Endothelial cell of umbilical vein (primary cell): Measurements from ENCODE around the gene FAM204A. TPM values are rescaled to one million over a fixed set of nuclear protein-coding genes. Genes with fewer than 3 reads are reported as not detected.

Experiments
- BruUV-seq: library from RNA; stranded (reverse); fragments of 400-500 nt; replicated peaks from 2 replicates; lab custom pipeline; 2021; lab: Mats Ljungman, UMichigan
- CTCF ChIA-PET: fragments of 300-600, 350-600 bp; sonication (Branson Sonifier 250); formaldehyde crosslinking; loops from one replicate; lab custom pipeline; 2021; ENCODE audit warnings: antibody characterized with exemption, inconsistent platforms; lab: Charles Lee
- POLR2A ChIA-PET: fragments of 300-600, 350-600 bp; sonication (Branson Sonifier 250); formaldehyde crosslinking; loops from one replicate; lab custom pipeline; 2021; ENCODE audit warnings: antibody characterized with exemption, inconsistent platforms; lab: Charles Lee
- DNase-seq: peaks from one replicate; pipeline ENCODE4 v3.0.0-alpha.2; 2011; ENCODE audit warnings: low read depth, low spot score
- FAIRE-seq: peaks from 2 replicates; lab custom pipeline; 2011; peaks lifted over from hg19 to GRCh38; lab: Jason Lieb, UNC
- H2AFZ ChIP-seq: 2 replicates; pipeline ENCODE4 v1.6.0; 2012; ENCODE audit warnings: low read depth, low read length, control low read depth, inconsistent platforms
- H3K27ac ChIP-seq: 2 replicates; pipeline ENCODE4 v1.5.1; 2011; ENCODE audit warnings: low read depth, mild to moderate bottlenecking, control low read depth, low read length, moderate library complexity; ENCODE audit not compliant: insufficient read depth
- H3K27me3 ChIP-seq, 2 experiments: 2 replicates each; pipeline versions ENCODE4 v1.6.0 to v1.6.1; 2011; ENCODE audit warnings: low read length in 2 of 2, mixed read lengths in 1 of 2; ENCODE audit not compliant: control insufficient read depth in 2 of 2, insufficient read depth in 2 of 2
- H3K36me3 ChIP-seq, 2 experiments: 2 replicates in 1 of 2; 3 replicates in 1 of 2; pipeline ENCODE4 v1.5.1; 2011; ENCODE audit warnings: low read length in 2 of 2, mild to moderate bottlenecking in 1 of 2, moderate library complexity in 1 of 2; ENCODE audit not compliant: control insufficient read depth in 2 of 2, insufficient read depth in 2 of 2; ENCODE audit errors: extremely low read depth in 1 of 2
- H3K4me1 ChIP-seq: 3 replicates; pipeline ENCODE4 v1.5.1; 2011; ENCODE audit warnings: mild to moderate bottlenecking, low read length; ENCODE audit not compliant: control insufficient read depth, insufficient read depth; ENCODE audit errors: extremely low read depth
- H3K4me2 ChIP-seq: 2 replicates; pipeline ENCODE4 v1.6.1; 2011; ENCODE audit warnings: low read length, control low read depth, mixed read lengths; ENCODE audit not compliant: insufficient read depth
- H3K4me3 ChIP-seq, 3 experiments: fragments of 200-600 bp in 1 of 3; sonication (generic), shearing (Covaris generic) in 1 of 3; replicated peaks in 1 of 3; 2 replicates each; pipeline ENCODE4 v1.5.1; 2011 to 2016; ENCODE audit warnings: control low read depth in 3 of 3, low read length in 3 of 3, mild to moderate bottlenecking in 2 of 3, inconsistent platforms in 1 of 3, low read depth in 1 of 3, moderate library complexity in 1 of 3; ENCODE audit not compliant: insufficient read depth in 1 of 3
- H3K79me2 ChIP-seq: 2 replicates; pipeline ENCODE4 v1.6.0; 2012; ENCODE audit warnings: low read length, inconsistent platforms; ENCODE audit not compliant: control insufficient read depth, insufficient read depth
- H3K9ac ChIP-seq: replicated peaks from 2 replicates; pipeline ENCODE3; 2011; ENCODE audit warnings: low read length, control low read depth; ENCODE audit not compliant: insufficient read depth; ENCODE audit errors: extremely low read depth
- H3K9me1 ChIP-seq: replicated peaks from 3 replicates; pipeline ENCODE4 v1.6.0; 2011; ENCODE audit warnings: mild to moderate bottlenecking, low read length; ENCODE audit not compliant: control insufficient read depth, insufficient read depth; ENCODE audit errors: extremely low read depth
- H3K9me3 ChIP-seq: replicated peaks from 2 replicates; pipeline ENCODE4 v1.5.1; 2012; ENCODE audit warnings: low read length, inconsistent platforms; ENCODE audit not compliant: control insufficient read depth, insufficient read depth
- H4K20me1 ChIP-seq: replicated peaks from 2 replicates; pipeline ENCODE3; 2011; ENCODE audit warnings: mild to moderate bottlenecking, low read length; ENCODE audit not compliant: control insufficient read depth, insufficient read depth; ENCODE audit errors: extremely low read depth
- CTCF ChIP-seq, 2 donors: IDR thresholded peaks; 1 replicate in 1 of 2; 2 replicates in 1 of 2; pipeline ENCODE4 v1.5.1; 2011; ENCODE audit warnings: low read length in 2 of 2, mild to moderate bottlenecking in 2 of 2, moderate library complexity in 2 of 2, control low read depth in 1 of 2, inconsistent platforms in 1 of 2, low read depth in 1 of 2; ENCODE audit not compliant: insufficient read depth in 1 of 2; ENCODE audit errors: extremely low read depth in 1 of 2
- EZH2 ChIP-seq: IDR thresholded peaks from 2 replicates; pipeline ENCODE4 v1.6.1; 2012; ENCODE audit warnings: borderline replicate concordance, low read depth, mild to moderate bottlenecking, moderate library complexity, low read length, inconsistent platforms; ENCODE audit not compliant: severe bottlenecking
- FOS ChIP-seq: IDR thresholded peaks from 2 replicates; pipeline ENCODE4 v1.6.1; 2011; ENCODE audit warnings: mild to moderate bottlenecking, low read length, moderate library complexity, borderline replicate concordance; ENCODE audit not compliant: insufficient read depth
- MAX ChIP-seq: IDR thresholded peaks from 2 replicates; pipeline ENCODE4 v1.6.1; 2011; ENCODE audit not compliant: insufficient read depth, insufficient read length
- MYC ChIP-seq: IDR thresholded peaks from one replicate; pipeline ENCODE4 v1.6.1; 2011; ENCODE audit warnings: mild to moderate bottlenecking, low read depth, low read length
- dilution Hi-C: fragments of 300-500 bp; cut with MboI; formaldehyde crosslinking; loops from one replicate; pipeline ENCODE4 v1.15.0; 2019; ENCODE audit warnings: low sequenced_read_pairs; ENCODE audit not compliant: extremely low pct_ligation_motif_present
- intact Hi-C: fragments of 100-400 bp; cut with micrococcal nuclease; formaldehyde crosslinking; loops from one replicate; pipeline ENCODE4 v1.10.0; 2022
- polyA plus RNA-seq, 4 experiments: library from polyadenylated mRNA; depleted of rRNA in 3 of 4; stranded (reverse) in 3 of 4; unstranded in 1 of 4; fragments of >200 nt; gene quantifications; 2 replicates each; pipeline versions ENCODE4 v1.2.1 to v1.2.3, GENCODE V29; 2011 to 2012; ENCODE audit warnings: missing spikeins in 1 of 4
- total RNA-seq: library from RNA; stranded (reverse); gene quantifications from 2 replicates; pipeline ENCODE4 v1.2.3, GENCODE V29; 2021

The FAM204A gene
- total and polyA plus RNA-seq, 2 donors (not counting 3 experiments of a cell fraction or from before 2014, with no cell fraction given): 11.1 to 73.7 TPM

GRCh38 chr10:118290471-118290995 is 51.6 kb downstream of the FAM204A start:
- Histone ChIP-seq H3K79me2 (no peaks in the 10 kb centered on the region), H3K27me3 (peaks cover 1 to 3% of the 10 kb centered on the region in 2 experiments), H3K36me3 (no peaks in the 10 kb centered on the region), H3K9me3 (no peaks in the 10 kb centered on the region), H3K9me1 (no peaks in the 10 kb centered on the region), H3K27ac (no peak overlapping the region), H3K4me3 (no peak overlapping the region), H2AFZ (no peak overlapping the region), H3K4me2 (no peak overlapping the region), H3K4me1 (no peaks in the 10 kb centered on the region), H4K20me1 (no peaks in the 10 kb centered on the region), H3K9ac (no peak overlapping the region)
- BruUV-seq: no TSS peak
- dilution Hi-C loops: no loop called here
- CTCF ChIA-PET: interaction anchor here (0.9 to 1.1 kb wide), 2 partner anchors 8 to 9 kb away, joined by 3 to 5 read pairs; no protein-coding TSS in a partner anchor
- TF ChIP-seq CTCF (IDR thresholded peaks at IDR 0.05; ENCODE audit: extremely low read depth in 1 of 2, insufficient read depth in 1 of 2, low read depth in 1 of 2, low read length in 2 of 2): no peak
- TF ChIP-seq EZH2: no peak
- no peak for TF ChIP-seq MYC
- no peak for TF ChIP-seq MAX
- TF ChIP-seq FOS: no peak
- POLR2A ChIA-PET: no interaction called here
- no peak for FAIRE-seq
- intact Hi-C loops: no loop called here
- DNase-seq: no peak
